Stimulated activated CD4-positive, alpha-beta T cell treated with anti-CD3 and anti-CD28 coated beads, Interleukin-4, amount 100 ng/mL, for 4 hours (primary cell): Measurements from ENCODE around the gene SLC27A2.
"Not testable (repeated sequence)": the region's sequence is repeated elsewhere in the genome, so short reads cannot be mapped to it uniquely, and the experiment has no call there.

Source experiments
- DNase-seq, 2 experiments: peaks; one replicate each; pipeline ENCODE4 v3.0.0-alpha.2; 2020

Gene SLC27A2

GRCh38 chr15:50181969-50182218 lies at the start of gene SLC27A2:
Gene SLC27A2 (plus strand): TSS chr15:50182196. CDS start chr15:50182428, 232 bp downstream.
- no peak for DNase-seq

- not testable (repeated sequence) for DNase-seq
Observed at GRCh38 chr15:50132251-50132984, 49.6 kb upstream of the SLC27A2 start.

GRCh38 chr15:50134524-50135024 lies 47.4 kb upstream of the SLC27A2 start:
- DNase-seq, result no peak

- DNase-seq, result no peak
Observed at GRCh38 chr15:50135031-50135551, 46.9 kb upstream of the SLC27A2 start.

- no peak for DNase-seq
Observed at GRCh38 chr15:50137330-50137761, 44.6 kb upstream of the SLC27A2 start.

GRCh38 chr15:50137893-50138292 lies 44.1 kb upstream of the SLC27A2 start:
- DNase-seq, result no peak

- DNase-seq, result no peak
Observed at GRCh38 chr15:50138391-50138790, 43.6 kb upstream of the SLC27A2 start.

- DNase-seq, result no peak
Observed at GRCh38 chr15:50140098-50140497, 41.9 kb upstream of the SLC27A2 start.

- DNase-seq, result no peak
Observed at GRCh38 chr15:50140983-50141382, 41.0 kb upstream of the SLC27A2 start.

GRCh38 chr15:50141856-50142255 lies 40.1 kb upstream of the SLC27A2 start:
- DNase-seq, result no peak

GRCh38 chr15:50143255-50143860 lies 38.6 kb upstream of the SLC27A2 start:
- DNase-seq, result no peak

GRCh38 chr15:50144341-50145120 lies 37.5 kb upstream of the SLC27A2 start:
- DNase-seq, result no peak

- no peak for DNase-seq
Observed at GRCh38 chr15:50145451-50145872, 36.5 kb upstream of the SLC27A2 start.

- no peak for DNase-seq
Observed at GRCh38 chr15:50146632-50147031, 35.4 kb upstream of the SLC27A2 start.

GRCh38 chr15:50148362-50148963 lies 33.5 kb upstream of the SLC27A2 start:
- DNase-seq, result no peak

GRCh38 chr15:50149090-50149489 lies 32.9 kb upstream of the SLC27A2 start:
- DNase-seq, result no peak

GRCh38 chr15:50150349-50150748 lies 31.6 kb upstream of the SLC27A2 start:
- no peak for DNase-seq

GRCh38 chr15:50150851-50151250 lies 31.1 kb upstream of the SLC27A2 start:
- DNase-seq, result no peak

GRCh38 chr15:50151476-50151875 lies 30.5 kb upstream of the SLC27A2 start:
- no peak for DNase-seq

- DNase-seq, result not testable (repeated sequence)
Observed at GRCh38 chr15:50158236-50158635, 23.8 kb upstream of the SLC27A2 start.

- no peak for DNase-seq
Observed at GRCh38 chr15:50162969-50163718, 18.9 kb upstream of the SLC27A2 start.

- DNase-seq, result no peak
Observed at GRCh38 chr15:50163719-50164410, 18.1 kb upstream of the SLC27A2 start.
